Measurements from ENCODE around the gene ATN1. TPM values are rescaled to one million over a fixed set of nuclear protein-coding genes. Genes with fewer than 3 reads are reported as not detected.

The ATN1 gene
- total RNA-seq, 1 donor = 25.0 TPM

- DNase-seq (ENCODE audit: low read depth in 2 of 3, low spot score in 2 of 3) = no peak
Measured at GRCh38 chr12:6968426-6968825, 40.7 kb downstream of the ATN1 start.

GRCh38 chr12:6970096-6970527 lies 42.4 kb downstream of the ATN1 start:
- DNase-seq (ENCODE audit: low read depth in 2 of 3, low spot score in 2 of 3) = no peak

GRCh38 chr12:6974180-6974579 lies 46.4 kb downstream of the ATN1 start:
- no peak for DNase-seq (ENCODE audit: low read depth in 2 of 3, low spot score in 2 of 3)

- DNase-seq (ENCODE audit: low read depth in 2 of 3, low spot score in 2 of 3) = no peak
Measured at GRCh38 chr12:6975297-6976032, 47.7 kb downstream of the ATN1 start.

GRCh38 chr12:6977653-6978052 lies 49.9 kb downstream of the ATN1 start:
- DNase-seq (ENCODE audit: low read depth in 2 of 3, low spot score in 2 of 3) = no peak

- DNase-seq (ENCODE audit: low read depth in 2 of 3, low spot score in 2 of 3) = no peak
Measured at GRCh38 chr12:6978188-6978587, 50.4 kb downstream of the ATN1 start.

GRCh38 chr12:6978611-6979011 lies 50.9 kb downstream of the ATN1 start:
- DNase-seq (ENCODE audit: low read depth in 2 of 3, low spot score in 2 of 3) = no peak

GRCh38 chr12:6979021-6979420 lies 51.3 kb downstream of the ATN1 start:
- no peak for DNase-seq (ENCODE audit: low read depth in 2 of 3, low spot score in 2 of 3)

GRCh38 chr12:6979453-6979852 lies 51.7 kb downstream of the ATN1 start:
- DNase-seq (ENCODE audit: low read depth in 2 of 3, low spot score in 2 of 3) = no peak

GRCh38 chr12:6980075-6980474 lies 52.3 kb downstream of the ATN1 start:
- DNase-seq (ENCODE audit: low read depth in 2 of 3, low spot score in 2 of 3) = no peak

GRCh38 chr12:6980740-6981139 lies 53.0 kb downstream of the ATN1 start:
- no peak for DNase-seq (ENCODE audit: low read depth in 2 of 3, low spot score in 2 of 3)

GRCh38 chr12:6981152-6982052 lies 53.6 kb downstream of the ATN1 start:
- DNase-seq (ENCODE audit: low read depth in 2 of 3, low spot score in 2 of 3) = no peak

- no peak for DNase-seq (ENCODE audit: low read depth in 2 of 3, low spot score in 2 of 3)
Measured at GRCh38 chr12:6982532-6982931, 54.8 kb downstream of the ATN1 start.

- no peak for DNase-seq (ENCODE audit: low read depth in 2 of 3, low spot score in 2 of 3)
Measured at GRCh38 chr12:6987956-6988553, 60.3 kb downstream of the ATN1 start.

Small RNA genes lying within 50 kb of the gene (small RNA-seq; reads per million reads assigned to genes)
- gene MIR141 (12.5 reads per million, percentile 93 among the genes with 10 or more reads in this experiment), gene MIR200C (36.0 reads per million, percentile 96 among the genes with 10 or more reads in this experiment), gene RNU7-1 (not detected), gene SCARNA12 (3.4 reads per million, percentile 81 among the genes with 10 or more reads in this experiment)

Other genes with a start within 250 kb of the ATN1 start
- 48.7 TPM for gene ZNF384, start 238.6 kb upstream of the ATN1 start, total RNA-seq
- gene PIANP, start 227.1 kb upstream of the ATN1 start, total RNA-seq = under 0.01 TPM
- 55.7 TPM for gene COPS7A, start 203.9 kb upstream of the ATN1 start, total RNA-seq
- gene MLF2, start 174.8 kb upstream of the ATN1 start, total RNA-seq = 213 TPM
- gene PTMS, start 161.6 kb upstream of the ATN1 start, total RNA-seq = 27.7 TPM
- 12.1 TPM for gene LAG3, start 155.4 kb upstream of the ATN1 start, total RNA-seq
- 3.8 TPM for gene CD4, start 138.4 kb upstream of the ATN1 start, total RNA-seq
- gene GPR162, start 106.1 kb upstream of the ATN1 start, total RNA-seq = 29.6 TPM
- gene P3H3, start 99.6 kb upstream of the ATN1 start, total RNA-seq = 13.2 TPM
- 1.9 TPM for gene GNB3, start 87.0 kb upstream of the ATN1 start, total RNA-seq
- 3.5 TPM for gene CDCA3, start 76.7 kb upstream of the ATN1 start, total RNA-seq
- gene USP5, start 75.8 kb upstream of the ATN1 start, total RNA-seq = 78.1 TPM
- gene TPI1, start 60.4 kb upstream of the ATN1 start, total RNA-seq = 440 TPM
- gene SPSB2, start 54.7 kb upstream of the ATN1 start, total RNA-seq = 10.8 TPM
- gene LRRC23, start 23.1 kb upstream of the ATN1 start, total RNA-seq = 16.2 TPM
- gene ENO2, start 13.4 kb upstream of the ATN1 start, total RNA-seq = 14.0 TPM
- gene RNU7-1, start 15.9 kb downstream of the ATN1 start, total RNA-seq = not detected
- 336 TPM for gene C12orf57, start 16.1 kb downstream of the ATN1 start, total RNA-seq
- gene PTPN6, start 23.4 kb downstream of the ATN1 start, total RNA-seq = 403 TPM
- 344 TPM for gene PHB2, start 42.7 kb downstream of the ATN1 start, total RNA-seq
- gene EMG1, start 43.0 kb downstream of the ATN1 start, total RNA-seq = 22.4 TPM
- gene LPCAT3, start 90.5 kb downstream of the ATN1 start, total RNA-seq = 33.1 TPM
- gene C1S, start 132.8 kb downstream of the ATN1 start, total RNA-seq = 0.81 TPM
- gene C1R, start 164.5 kb downstream of the ATN1 start, total RNA-seq = 11.0 TPM
- 71.9 TPM for gene C1RL, start 181.3 kb downstream of the ATN1 start, total RNA-seq
- under 0.01 TPM for gene RBP5, start 200.9 kb downstream of the ATN1 start, total RNA-seq
- 53.9 TPM for gene CLSTN3, start 202.4 kb downstream of the ATN1 start, total RNA-seq